Fibroblast of lung (primary cell): ENCODE measurements around the gene SERPINB3.

Experiments used
- EZH2 ChIP-seq: IDR thresholded peaks from 2 replicates; pipeline ENCODE4 v1.5.1; 2012; ENCODE audit warnings: low read length, control low read depth, mild to moderate bottlenecking; ENCODE audit errors: missing control alignments
- TF ChIP-seq, protein P1 (sequence below), 2 donors: IDR thresholded peaks in 1 of 2; conservative IDR thresholded peaks in 1 of 2; 1 replicate in 1 of 2; 2 replicates in 1 of 2; pipeline ENCODE4 v1.5.1; 2011 to 2012; ENCODE audit warnings: low read length in 2 of 2, control low read depth in 1 of 2, inconsistent platforms in 1 of 2, low read depth in 1 of 2, mild to moderate bottlenecking in 1 of 2

- TF ChIP-seq, protein P1, sequence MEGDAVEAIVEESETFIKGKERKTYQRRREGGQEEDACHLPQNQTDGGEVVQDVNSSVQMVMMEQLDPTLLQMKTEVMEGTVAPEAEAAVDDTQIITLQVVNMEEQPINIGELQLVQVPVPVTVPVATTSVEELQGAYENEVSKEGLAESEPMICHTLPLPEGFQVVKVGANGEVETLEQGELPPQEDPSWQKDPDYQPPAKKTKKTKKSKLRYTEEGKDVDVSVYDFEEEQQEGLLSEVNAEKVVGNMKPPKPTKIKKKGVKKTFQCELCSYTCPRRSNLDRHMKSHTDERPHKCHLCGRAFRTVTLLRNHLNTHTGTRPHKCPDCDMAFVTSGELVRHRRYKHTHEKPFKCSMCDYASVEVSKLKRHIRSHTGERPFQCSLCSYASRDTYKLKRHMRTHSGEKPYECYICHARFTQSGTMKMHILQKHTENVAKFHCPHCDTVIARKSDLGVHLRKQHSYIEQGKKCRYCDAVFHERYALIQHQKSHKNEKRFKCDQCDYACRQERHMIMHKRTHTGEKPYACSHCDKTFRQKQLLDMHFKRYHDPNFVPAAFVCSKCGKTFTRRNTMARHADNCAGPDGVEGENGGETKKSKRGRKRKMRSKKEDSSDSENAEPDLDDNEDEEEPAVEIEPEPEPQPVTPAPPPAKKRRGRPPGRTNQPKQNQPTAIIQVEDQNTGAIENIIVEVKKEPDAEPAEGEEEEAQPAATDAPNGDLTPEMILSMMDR (conservative IDR thresholded peaks at IDR 0.05 in 1 of 2, IDR thresholded peaks at IDR 0.05 in 1 of 2; ENCODE audit: low read depth in 1 of 2, low read length in 2 of 2): no peak
- TF ChIP-seq EZH2: no peak
These were observed 14.8 kb downstream of the SERPINB3 start for GRCh38 chr18:63646936-63647335.
